Endothelial cell of umbilical vein (primary cell): ENCODE measurements around the gene ADTRP. TPM values are rescaled to one million over a fixed set of nuclear protein-coding genes. Genes with fewer than 3 reads are reported as not detected.

ENCODE experiments used
- BruUV-seq: library from RNA; stranded (reverse); fragments of 400-500 nt; replicated peaks from 2 replicates; lab custom pipeline; 2021; lab: Mats Ljungman, UMichigan
- CTCF ChIA-PET: fragments of 300-600, 350-600 bp; sonication (Branson Sonifier 250); formaldehyde crosslinking; loops from one replicate; lab custom pipeline; 2021; ENCODE audit warnings: antibody characterized with exemption, inconsistent platforms; lab: Charles Lee
- POLR2A ChIA-PET: fragments of 300-600, 350-600 bp; sonication (Branson Sonifier 250); formaldehyde crosslinking; loops from one replicate; lab custom pipeline; 2021; ENCODE audit warnings: antibody characterized with exemption, inconsistent platforms; lab: Charles Lee
- DNase-seq: peaks from one replicate; pipeline ENCODE4 v3.0.0-alpha.2; 2011; ENCODE audit warnings: low read depth, low spot score
- FAIRE-seq: peaks from 2 replicates; lab custom pipeline; 2011; peaks lifted over from hg19 to GRCh38; lab: Jason Lieb, UNC
- H2AFZ ChIP-seq: 2 replicates; pipeline ENCODE4 v1.6.0; 2012; ENCODE audit warnings: low read depth, low read length, control low read depth, inconsistent platforms
- H3K27ac ChIP-seq: 2 replicates; pipeline ENCODE4 v1.5.1; 2011; ENCODE audit warnings: low read depth, mild to moderate bottlenecking, control low read depth, low read length, moderate library complexity; ENCODE audit not compliant: insufficient read depth
- H3K27me3 ChIP-seq, 2 experiments: 2 replicates each; pipeline versions ENCODE4 v1.6.0 to v1.6.1; 2011; ENCODE audit warnings: low read length in 2 of 2, mixed read lengths in 1 of 2; ENCODE audit not compliant: control insufficient read depth in 2 of 2, insufficient read depth in 2 of 2
- H3K36me3 ChIP-seq, 2 experiments: 2 replicates in 1 of 2; 3 replicates in 1 of 2; pipeline ENCODE4 v1.5.1; 2011; ENCODE audit warnings: low read length in 2 of 2, mild to moderate bottlenecking in 1 of 2, moderate library complexity in 1 of 2; ENCODE audit not compliant: control insufficient read depth in 2 of 2, insufficient read depth in 2 of 2; ENCODE audit errors: extremely low read depth in 1 of 2
- H3K4me1 ChIP-seq: 3 replicates; pipeline ENCODE4 v1.5.1; 2011; ENCODE audit warnings: mild to moderate bottlenecking, low read length; ENCODE audit not compliant: control insufficient read depth, insufficient read depth; ENCODE audit errors: extremely low read depth
- H3K4me2 ChIP-seq: 2 replicates; pipeline ENCODE4 v1.6.1; 2011; ENCODE audit warnings: low read length, control low read depth, mixed read lengths; ENCODE audit not compliant: insufficient read depth
- H3K4me3 ChIP-seq, 3 experiments: fragments of 200-600 bp in 1 of 3; sonication (generic), shearing (Covaris generic) in 1 of 3; replicated peaks in 1 of 3; 2 replicates each; pipeline ENCODE4 v1.5.1; 2011 to 2016; ENCODE audit warnings: control low read depth in 3 of 3, low read length in 3 of 3, mild to moderate bottlenecking in 2 of 3, inconsistent platforms in 1 of 3, low read depth in 1 of 3, moderate library complexity in 1 of 3; ENCODE audit not compliant: insufficient read depth in 1 of 3
- H3K79me2 ChIP-seq: 2 replicates; pipeline ENCODE4 v1.6.0; 2012; ENCODE audit warnings: low read length, inconsistent platforms; ENCODE audit not compliant: control insufficient read depth, insufficient read depth
- H3K9ac ChIP-seq: replicated peaks from 2 replicates; pipeline ENCODE3; 2011; ENCODE audit warnings: low read length, control low read depth; ENCODE audit not compliant: insufficient read depth; ENCODE audit errors: extremely low read depth
- H3K9me1 ChIP-seq: replicated peaks from 3 replicates; pipeline ENCODE4 v1.6.0; 2011; ENCODE audit warnings: mild to moderate bottlenecking, low read length; ENCODE audit not compliant: control insufficient read depth, insufficient read depth; ENCODE audit errors: extremely low read depth
- H3K9me3 ChIP-seq: replicated peaks from 2 replicates; pipeline ENCODE4 v1.5.1; 2012; ENCODE audit warnings: low read length, inconsistent platforms; ENCODE audit not compliant: control insufficient read depth, insufficient read depth
- H4K20me1 ChIP-seq: replicated peaks from 2 replicates; pipeline ENCODE3; 2011; ENCODE audit warnings: mild to moderate bottlenecking, low read length; ENCODE audit not compliant: control insufficient read depth, insufficient read depth; ENCODE audit errors: extremely low read depth
- EZH2 ChIP-seq: IDR thresholded peaks from 2 replicates; pipeline ENCODE4 v1.6.1; 2012; ENCODE audit warnings: borderline replicate concordance, low read depth, mild to moderate bottlenecking, moderate library complexity, low read length, inconsistent platforms; ENCODE audit not compliant: severe bottlenecking
- FOS ChIP-seq: IDR thresholded peaks from 2 replicates; pipeline ENCODE4 v1.6.1; 2011; ENCODE audit warnings: mild to moderate bottlenecking, low read length, moderate library complexity, borderline replicate concordance; ENCODE audit not compliant: insufficient read depth
- GATA2 ChIP-seq: IDR thresholded peaks from 2 replicates; pipeline ENCODE4 v1.7.0; 2011; ENCODE audit warnings: low read depth, mild to moderate bottlenecking, moderate library complexity, mixed read lengths, low read length; ENCODE audit not compliant: insufficient read length, insufficient read depth
- JUN ChIP-seq: IDR thresholded peaks from 2 replicates; pipeline ENCODE4 v1.6.1; 2011; ENCODE audit warnings: borderline replicate concordance, low read depth; ENCODE audit not compliant: insufficient read length, insufficient read depth
- MYC ChIP-seq: IDR thresholded peaks from one replicate; pipeline ENCODE4 v1.6.1; 2011; ENCODE audit warnings: mild to moderate bottlenecking, low read depth, low read length
- POLR2A ChIP-seq: IDR thresholded peaks from 2 replicates; pipeline ENCODE4 v1.6.1; 2012; ENCODE audit warnings: low read depth, mild to moderate bottlenecking, control low read depth, low read length
- POLR2AphosphoS5 ChIP-seq: IDR thresholded peaks from 2 replicates; pipeline ENCODE4 v1.6.1; 2012; ENCODE audit warnings: low read depth, mild to moderate bottlenecking, control low read depth, low read length, moderate library complexity; ENCODE audit not compliant: insufficient read depth
- dilution Hi-C: fragments of 300-500 bp; cut with MboI; formaldehyde crosslinking; loops from one replicate; pipeline ENCODE4 v1.15.0; 2019; ENCODE audit warnings: low sequenced_read_pairs; ENCODE audit not compliant: extremely low pct_ligation_motif_present
- intact Hi-C: fragments of 100-400 bp; cut with micrococcal nuclease; formaldehyde crosslinking; loops from one replicate; pipeline ENCODE4 v1.10.0; 2022
- polyA plus RNA-seq, 4 experiments: library from polyadenylated mRNA; depleted of rRNA in 3 of 4; stranded (reverse) in 3 of 4; unstranded in 1 of 4; fragments of >200 nt; gene quantifications; 2 replicates each; pipeline versions ENCODE4 v1.2.1 to v1.2.3, GENCODE V29; 2011 to 2012; ENCODE audit warnings: missing spikeins in 1 of 4
- total RNA-seq: library from RNA; stranded (reverse); gene quantifications from 2 replicates; pipeline ENCODE4 v1.2.3, GENCODE V29; 2021
- TF ChIP-seq, protein P1 (sequence below): IDR thresholded peaks from 2 replicates; pipeline ENCODE4 v1.6.1; 2011; ENCODE audit not compliant: insufficient read depth, insufficient read length
- TF ChIP-seq, protein P2 (sequence below), 2 donors: IDR thresholded peaks; 1 replicate in 1 of 2; 2 replicates in 1 of 2; pipeline ENCODE4 v1.5.1; 2011; ENCODE audit warnings: low read length in 2 of 2, mild to moderate bottlenecking in 2 of 2, moderate library complexity in 2 of 2, control low read depth in 1 of 2, inconsistent platforms in 1 of 2, low read depth in 1 of 2; ENCODE audit not compliant: insufficient read depth in 1 of 2; ENCODE audit errors: extremely low read depth in 1 of 2

Gene ADTRP
- total and polyA plus RNA-seq, 2 donors (not counting 3 experiments of a cell fraction or from before 2014, with no cell fraction given): 3.3 to 4.4 TPM

DNA sequence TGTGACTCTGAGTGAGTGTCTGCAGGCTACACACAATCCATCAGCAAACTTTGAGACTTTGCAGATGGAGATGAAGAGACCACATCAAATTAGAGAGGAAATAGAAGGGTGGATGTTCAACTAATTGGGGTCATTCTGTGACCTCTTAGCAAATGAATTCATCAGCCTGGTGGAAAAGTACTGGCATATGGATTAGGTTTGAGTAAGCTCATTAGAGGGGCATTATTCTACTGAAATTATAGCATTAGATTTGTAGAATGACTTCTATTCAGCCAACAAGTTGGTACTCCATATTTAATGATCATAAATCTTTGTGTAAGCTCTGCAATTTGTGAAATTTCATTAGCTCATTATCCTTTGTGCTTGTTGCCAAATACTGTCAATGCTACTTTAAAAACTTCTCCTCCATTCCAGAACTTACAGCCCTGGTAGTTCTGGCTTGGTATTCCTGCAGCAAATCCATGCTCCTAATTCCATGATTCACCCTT, 63.8 kb downstream of the ADTRP start:
- ChIA-PET CTCF (interaction anchor here (0.6 to 1.4 kb wide), 2 partner anchors 16 to 19 kb away, joined by 3 read pairs; no protein-coding TSS in a partner anchor), POLR2A (no interaction called here)
- Histone ChIP-seq H3K27ac (no peak overlapping the region), H2AFZ (no peak overlapping the region), H3K9me3 (no peaks in the 10 kb centered on the region), H3K9me1 (no peaks in the 10 kb centered on the region), H3K79me2 (no peaks in the 10 kb centered on the region), H3K4me3 (no peak overlapping the region), H3K4me2 (no peak overlapping the region), H3K9ac (no peak overlapping the region), H3K4me1 (no peaks in the 10 kb centered on the region), H3K27me3 (no peaks in the 10 kb centered on the region), H4K20me1 (no peaks in the 10 kb centered on the region), H3K36me3 (no peaks in the 10 kb centered on the region)
- intact Hi-C loops: no loop called here
- TF ChIP-seq POLR2AphosphoS5: no peak
- TF ChIP-seq EZH2: no peak
- no peak for TF ChIP-seq FOS
- no peak for TF ChIP-seq POLR2A
- TF ChIP-seq, protein P1, sequence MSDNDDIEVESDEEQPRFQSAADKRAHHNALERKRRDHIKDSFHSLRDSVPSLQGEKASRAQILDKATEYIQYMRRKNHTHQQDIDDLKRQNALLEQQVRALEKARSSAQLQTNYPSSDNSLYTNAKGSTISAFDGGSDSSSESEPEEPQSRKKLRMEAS: no peak
- TF ChIP-seq, protein P2, sequence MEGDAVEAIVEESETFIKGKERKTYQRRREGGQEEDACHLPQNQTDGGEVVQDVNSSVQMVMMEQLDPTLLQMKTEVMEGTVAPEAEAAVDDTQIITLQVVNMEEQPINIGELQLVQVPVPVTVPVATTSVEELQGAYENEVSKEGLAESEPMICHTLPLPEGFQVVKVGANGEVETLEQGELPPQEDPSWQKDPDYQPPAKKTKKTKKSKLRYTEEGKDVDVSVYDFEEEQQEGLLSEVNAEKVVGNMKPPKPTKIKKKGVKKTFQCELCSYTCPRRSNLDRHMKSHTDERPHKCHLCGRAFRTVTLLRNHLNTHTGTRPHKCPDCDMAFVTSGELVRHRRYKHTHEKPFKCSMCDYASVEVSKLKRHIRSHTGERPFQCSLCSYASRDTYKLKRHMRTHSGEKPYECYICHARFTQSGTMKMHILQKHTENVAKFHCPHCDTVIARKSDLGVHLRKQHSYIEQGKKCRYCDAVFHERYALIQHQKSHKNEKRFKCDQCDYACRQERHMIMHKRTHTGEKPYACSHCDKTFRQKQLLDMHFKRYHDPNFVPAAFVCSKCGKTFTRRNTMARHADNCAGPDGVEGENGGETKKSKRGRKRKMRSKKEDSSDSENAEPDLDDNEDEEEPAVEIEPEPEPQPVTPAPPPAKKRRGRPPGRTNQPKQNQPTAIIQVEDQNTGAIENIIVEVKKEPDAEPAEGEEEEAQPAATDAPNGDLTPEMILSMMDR (IDR thresholded peaks at IDR 0.05; ENCODE audit: extremely low read depth in 1 of 2, insufficient read depth in 1 of 2, low read depth in 1 of 2, low read length in 2 of 2): no peak
- no peak for TF ChIP-seq MYC
- no peak for TF ChIP-seq JUN
- TF ChIP-seq GATA2: no peak
- BruUV-seq: no TSS peak
- dilution Hi-C loops: no loop called here
- no peak for FAIRE-seq
- no peak for DNase-seq
